GM19324 (cell line): ENCODE data around the gene WDR93.

Source experiments
- ATAC-seq: cut with Tn5 transposase; IDR thresholded peaks from one replicate; pipeline ENCODE4 v1.9.1; 2021; ENCODE audit warnings: mild to moderate bottlenecking, moderate library complexity; ENCODE audit not compliant: unreplicated experiment, low FRiP score

Gene WDR93

DNA sequence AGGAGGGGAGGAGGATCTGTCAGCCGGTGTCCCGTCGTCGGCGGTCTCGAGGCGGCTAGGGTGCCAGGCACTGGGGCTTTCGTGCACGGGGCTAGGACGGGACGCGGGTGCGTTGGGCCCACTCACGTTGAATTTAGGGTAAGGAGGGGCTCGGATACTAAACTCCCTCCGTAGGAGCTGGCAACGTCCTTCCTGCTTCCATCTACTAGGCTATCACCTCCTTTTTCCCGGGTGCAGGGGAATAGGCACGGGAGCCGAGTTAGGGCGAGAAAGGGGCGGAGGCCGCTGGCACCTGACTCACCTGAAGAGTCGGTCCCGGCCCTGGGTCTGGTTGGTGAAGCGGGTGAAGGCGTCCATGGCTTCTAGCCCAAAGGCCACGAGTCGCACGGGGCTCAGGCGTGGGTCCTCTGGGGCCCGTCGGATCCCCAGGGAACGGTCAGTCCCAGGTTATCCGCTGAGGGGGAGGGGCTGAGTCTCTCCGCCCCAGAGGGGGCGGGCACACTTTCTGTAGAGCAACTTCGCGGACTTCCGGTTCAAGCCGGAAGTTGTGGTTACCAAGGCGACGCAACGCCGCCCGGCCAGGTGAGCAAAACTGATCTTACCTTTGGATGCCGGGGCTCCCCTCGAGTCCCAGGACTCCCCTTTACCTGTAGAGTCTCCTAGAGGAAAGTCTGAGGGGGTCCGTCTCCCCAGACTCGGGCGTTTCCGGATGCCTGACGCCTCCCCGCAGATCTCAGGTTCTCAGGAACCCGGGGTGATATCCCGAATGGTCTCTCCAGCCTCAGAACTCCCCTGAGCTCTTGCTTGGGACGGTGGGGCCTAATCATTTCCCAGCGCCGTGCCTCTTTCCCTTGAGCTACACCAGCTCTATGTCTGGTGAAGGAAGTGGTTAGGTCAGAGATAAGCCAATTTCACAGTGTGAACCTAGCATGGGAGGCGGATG, at the start of gene WDR93, which contains the start of gene PEX11A:
Gene WDR93 (plus strand): TSS at position 536 of the 943 bp plus-strand sequence. CDS start 10,936 bp downstream, outside the sequence.
Gene PEX11A (minus strand): TSS at position 479 of the 943 bp plus-strand sequence. CDS start 122 bp downstream, at position 357.
- peak; percentile 93 for ATAC-seq

DNA sequence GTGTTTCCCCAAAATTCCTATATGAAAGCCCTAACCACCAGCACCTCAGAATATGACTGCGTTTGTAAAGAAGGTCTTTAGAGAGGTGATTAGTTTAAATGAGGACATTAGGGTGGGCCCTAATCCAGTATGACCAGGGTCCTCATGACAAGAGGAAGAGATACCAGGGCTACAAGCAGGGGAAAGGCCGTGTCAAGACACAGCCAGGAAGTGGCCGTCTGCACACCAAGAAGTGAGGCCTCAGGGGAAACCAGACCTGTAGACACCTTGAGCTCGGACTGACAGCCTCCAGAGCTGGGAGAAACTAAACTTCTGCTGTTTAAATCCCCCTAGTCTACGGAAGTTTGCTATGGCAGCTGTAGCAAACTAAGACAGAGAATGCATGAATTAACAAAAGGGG, 49.6 kb upstream of the WDR93 start:
- no peak for ATAC-seq

DNA sequence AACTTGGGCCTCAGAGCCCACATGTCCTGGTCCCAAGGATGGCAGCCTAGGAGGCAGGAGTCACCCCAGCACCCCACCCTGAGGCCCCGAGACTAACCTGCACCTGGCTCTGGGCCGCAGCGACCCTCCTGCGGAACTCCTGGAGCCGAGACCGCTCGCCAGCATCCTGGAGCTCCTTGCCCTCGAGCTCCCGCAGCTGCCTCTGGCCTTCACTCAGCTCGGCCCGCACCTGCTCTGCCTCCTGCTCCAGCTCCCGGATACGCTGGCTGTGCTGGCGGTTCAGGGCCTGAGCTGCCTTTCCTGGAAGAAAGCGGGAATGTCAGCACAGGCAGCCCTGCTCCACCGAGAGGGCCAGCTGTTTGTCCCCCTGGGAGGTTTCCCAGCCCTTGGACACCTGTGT, 48.5 kb upstream of the WDR93 start:
- ATAC-seq, result no peak

DNA sequence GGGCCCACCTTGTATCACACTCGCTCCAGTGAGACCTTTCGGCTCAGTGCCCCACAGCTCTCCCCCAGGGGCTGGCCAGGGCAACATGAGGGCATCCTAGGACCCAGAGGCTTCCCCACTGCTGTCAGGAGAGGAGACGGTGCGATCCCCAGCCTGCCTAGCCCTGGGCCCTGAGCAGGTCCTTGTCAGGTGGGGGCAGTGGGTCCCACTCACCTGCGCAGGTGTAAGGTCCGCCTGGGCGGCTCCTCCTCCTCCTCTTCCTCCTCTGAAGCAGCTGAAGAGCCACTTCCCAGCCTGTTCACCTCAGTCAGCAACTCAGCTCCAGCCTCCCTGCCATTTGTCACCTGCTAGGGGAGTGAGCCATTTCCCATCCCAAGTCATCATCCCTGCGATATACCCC, 44.9 kb upstream of the WDR93 start:
- no peak for ATAC-seq

DNA sequence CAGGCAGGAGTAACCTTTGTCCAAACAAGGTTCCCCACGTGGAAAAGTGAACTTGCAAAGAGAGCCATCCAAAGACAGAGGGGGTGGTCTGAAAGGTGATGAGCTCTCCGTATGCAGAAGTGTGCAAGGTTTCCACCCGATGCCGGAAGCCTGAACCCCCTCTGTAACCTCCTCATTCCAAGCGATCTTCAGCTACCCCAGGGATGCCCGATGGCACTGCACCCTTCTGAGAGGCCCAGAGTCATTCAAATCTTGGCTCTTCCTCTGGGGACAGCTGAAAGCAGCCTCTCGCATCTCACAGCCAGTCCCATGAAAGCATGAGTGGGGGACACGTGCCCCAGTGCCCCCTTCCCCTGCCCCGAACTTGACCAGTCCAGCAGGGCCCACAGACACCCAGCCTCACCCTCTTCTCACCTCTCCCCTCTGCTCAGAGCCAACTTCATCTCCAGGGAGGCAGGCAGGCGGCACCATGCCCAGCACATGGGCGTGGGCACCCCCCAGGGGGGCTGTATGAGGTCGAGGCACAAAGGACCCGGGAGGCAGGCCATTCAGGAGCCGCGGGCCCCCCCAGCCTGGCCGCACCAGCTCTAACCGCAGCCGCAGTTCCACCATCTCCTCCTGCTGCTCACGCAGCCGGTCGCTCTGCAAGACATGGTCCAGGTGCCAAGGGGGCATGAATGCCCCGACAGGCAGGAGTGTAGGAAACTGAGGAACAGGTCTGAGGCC, 44.0 kb upstream of the WDR93 start:
- no peak for ATAC-seq

DNA sequence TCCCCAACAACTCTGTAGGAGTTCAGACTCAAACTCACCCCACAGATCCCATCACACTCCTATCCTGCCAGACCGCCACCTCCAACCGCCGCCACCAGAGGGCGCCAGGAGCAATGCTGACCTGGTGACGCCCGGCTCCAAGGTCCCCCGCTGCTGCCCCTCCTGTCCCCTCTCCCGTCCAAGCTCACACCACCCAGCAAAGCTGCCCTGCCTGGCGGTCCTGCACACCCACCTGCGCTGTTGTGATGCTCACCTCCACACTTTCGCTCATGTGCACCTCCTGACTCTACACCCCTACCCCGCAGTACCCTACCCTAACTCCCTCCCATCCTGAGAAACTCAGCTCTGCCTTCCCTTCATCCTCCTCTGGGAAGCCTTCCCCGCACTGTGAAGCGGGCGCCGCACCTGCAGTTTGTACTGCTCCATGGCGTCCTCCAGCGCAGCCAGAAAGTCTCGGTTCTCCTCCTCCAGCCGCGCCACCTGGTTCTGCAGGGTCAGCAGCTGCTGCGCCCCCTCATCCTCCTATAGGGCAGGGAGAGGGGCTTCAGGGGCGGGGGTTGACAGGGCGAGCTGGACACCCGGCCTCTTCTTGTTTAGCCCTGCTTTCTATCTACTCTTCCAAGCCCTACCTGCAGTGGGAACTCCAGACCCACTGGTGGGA, 43.3 kb upstream of the WDR93 start:
- no peak for ATAC-seq

DNA sequence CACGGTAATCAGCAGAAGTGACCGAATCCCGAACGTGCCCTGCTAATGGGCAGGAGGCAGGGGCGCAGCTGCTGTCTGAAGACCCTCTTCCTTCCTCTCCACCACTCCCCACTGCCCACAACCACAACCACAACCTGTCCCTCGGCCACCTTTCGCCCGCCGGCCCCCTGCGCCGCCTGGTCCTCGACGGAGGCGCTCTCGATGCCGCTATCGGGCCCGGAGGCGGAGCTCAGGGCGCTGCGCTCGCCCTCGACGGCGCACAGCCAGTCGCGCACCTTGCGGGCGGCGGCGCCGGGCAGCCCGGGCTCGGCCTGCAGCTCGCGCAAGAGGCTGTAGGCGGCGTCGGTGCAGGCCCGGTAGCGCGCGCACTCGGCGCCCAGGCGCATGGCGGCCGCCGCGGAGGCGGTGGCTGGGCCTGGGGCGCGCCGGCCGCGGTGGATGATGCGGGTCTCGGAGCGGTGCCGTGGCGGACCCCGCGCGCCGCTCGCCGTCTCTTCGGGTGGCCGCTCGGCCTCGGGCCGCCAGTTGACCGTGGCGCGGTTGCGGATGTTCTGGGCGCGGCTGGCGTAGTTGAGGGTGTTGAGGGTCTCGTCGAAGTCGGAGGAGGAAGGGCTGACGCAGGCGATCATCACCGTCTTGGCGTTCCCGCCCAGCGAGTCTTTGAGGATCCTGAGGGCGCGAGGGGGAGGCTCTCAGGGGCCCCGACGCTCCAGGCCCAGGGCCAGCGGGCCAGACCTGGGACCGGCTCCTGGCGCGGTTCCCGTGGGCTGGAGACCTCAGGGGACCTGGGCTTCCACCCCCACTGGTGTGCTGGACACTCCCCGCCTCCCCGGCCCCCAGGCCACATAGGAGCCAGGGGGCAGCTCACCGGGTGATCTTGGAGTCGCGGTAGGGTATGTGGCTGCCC, 42.3 kb upstream of the WDR93 start:
- ATAC-seq, result no peak

DNA sequence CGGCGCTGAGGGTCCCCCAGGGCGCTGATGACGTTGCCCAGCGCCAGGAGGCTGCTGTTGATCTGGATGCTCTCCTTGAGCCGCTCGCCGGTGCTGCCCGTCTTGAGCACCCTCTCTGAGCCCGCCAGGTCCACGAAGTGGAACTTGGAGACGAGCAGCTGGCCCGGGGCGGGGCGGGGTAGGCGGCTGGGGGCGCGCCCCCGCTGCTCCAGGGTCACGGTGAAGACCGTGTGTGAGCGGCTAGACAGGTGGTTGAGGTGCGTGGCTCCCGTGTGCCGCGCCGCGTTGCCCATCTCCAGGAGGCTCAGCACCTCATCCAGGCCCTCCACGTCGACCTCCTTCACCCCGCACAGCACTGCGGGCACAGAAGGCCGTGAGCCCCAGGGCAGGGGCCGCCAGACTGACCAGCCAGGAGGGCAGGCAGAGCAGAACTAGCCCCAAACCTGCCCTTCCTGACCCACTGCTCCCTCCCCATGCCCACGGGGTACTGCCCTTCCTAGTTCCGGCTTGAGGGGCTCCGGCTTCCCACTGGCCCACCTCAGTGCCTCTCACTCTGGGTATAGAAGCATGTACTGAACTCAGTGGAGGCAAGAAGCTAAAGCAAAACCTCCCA, 41.5 kb upstream of the WDR93 start:
- no peak for ATAC-seq

DNA sequence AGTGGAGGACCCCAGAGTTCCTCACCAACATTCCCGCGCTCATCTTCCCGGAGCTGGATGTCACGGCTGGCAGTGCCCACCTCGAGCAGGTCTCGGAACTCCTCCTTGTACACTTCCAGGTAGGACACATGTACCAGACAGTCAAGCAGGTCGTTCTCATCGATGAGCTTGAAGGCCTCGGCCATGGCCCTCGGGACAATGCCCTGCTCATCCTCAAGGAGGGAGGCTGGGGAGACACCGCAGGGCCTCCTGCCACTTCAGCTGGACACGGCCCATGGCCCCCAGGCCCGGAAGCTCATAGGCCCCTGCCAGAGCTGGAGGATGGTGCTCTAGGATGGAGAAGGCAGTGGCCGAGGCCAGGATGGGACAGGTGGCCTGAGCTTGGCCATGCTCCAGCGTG, 40.9 kb upstream of the WDR93 start:
- ATAC-seq, result no peak

DNA sequence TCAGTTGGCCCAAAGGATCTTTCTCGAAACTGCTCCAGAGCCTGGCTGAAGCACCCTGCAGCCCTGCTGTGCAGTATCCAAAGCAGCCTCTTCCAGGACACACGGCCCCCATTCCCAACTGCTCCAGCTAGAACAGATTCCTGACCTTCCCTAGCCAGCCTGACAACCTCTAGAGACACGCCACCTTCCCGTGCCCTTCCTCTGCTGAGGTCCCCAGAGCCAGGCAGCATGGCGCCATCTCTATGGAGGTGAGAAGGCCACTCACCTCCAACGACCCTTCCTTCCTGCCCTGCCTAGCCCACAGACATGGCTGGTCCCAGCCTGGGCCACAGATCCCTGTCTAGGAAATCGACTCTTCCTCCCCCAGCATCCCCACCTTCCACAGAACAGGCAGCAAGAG, 38.5 kb upstream of the WDR93 start:
- ATAC-seq, result no peak

DNA sequence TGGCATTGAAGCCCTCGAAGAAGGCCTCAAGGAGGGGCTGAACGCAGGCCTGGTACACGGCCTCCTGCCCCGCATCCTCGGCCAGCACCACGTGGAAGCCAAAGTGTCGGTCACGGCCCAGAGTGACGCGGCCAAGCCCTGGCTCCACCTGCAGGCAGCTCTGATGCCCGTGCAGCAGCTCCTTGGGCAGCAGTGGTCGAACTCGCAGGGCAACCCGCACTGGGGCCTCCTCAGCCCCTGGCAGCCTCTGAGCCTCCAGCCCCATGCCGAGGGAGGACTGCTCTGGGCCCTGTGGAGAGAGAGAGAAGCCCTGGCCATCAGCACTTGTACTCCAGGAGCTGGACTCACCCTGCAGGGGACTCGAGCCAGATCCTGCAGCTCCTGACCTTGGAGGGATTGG, 37.9 kb upstream of the WDR93 start:
- ATAC-seq, result no peak

DNA sequence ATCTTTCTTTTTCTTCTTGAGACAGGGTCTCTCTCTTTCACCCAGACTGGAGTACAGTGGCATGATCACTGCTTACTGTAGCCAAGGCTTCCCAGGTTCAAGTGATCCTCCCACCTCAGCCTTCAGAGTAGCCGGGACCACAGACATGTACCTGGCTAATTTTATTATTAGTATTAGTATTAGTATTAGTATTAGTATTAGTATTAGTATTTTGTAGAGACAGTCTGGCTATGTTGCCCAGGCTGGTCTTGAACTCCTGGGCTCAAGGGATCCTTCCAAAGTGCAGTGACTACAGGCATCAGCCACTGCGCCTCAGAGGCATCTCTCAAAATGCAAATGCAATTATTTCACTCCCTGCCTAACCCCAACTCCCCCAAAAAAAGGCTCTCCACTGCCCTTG, 37.0 kb upstream of the WDR93 start:
- no peak for ATAC-seq

DNA sequence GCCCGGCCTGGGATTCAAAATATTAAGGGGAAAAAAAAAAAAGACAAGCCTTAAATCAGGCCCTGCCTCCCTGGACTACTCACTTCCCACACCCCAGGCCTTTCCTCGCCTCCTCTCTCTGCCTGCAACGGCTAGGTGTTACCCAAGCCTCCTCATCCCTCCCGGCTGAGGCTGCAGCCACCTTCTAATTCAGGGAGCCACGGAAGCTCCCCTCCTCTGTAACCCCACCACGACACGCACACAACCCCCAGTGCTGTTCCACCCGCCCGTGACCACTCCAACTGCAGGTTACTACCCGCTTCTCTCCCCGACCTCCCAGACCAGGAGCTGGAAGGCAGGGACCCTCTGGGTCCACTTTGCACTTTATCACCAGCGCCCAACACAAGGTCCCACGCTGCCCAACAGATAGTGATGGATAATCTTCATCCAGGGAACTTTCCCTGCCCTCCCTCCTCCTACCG, 36.3 kb upstream of the WDR93 start:
- ATAC-seq, result no peak

DNA sequence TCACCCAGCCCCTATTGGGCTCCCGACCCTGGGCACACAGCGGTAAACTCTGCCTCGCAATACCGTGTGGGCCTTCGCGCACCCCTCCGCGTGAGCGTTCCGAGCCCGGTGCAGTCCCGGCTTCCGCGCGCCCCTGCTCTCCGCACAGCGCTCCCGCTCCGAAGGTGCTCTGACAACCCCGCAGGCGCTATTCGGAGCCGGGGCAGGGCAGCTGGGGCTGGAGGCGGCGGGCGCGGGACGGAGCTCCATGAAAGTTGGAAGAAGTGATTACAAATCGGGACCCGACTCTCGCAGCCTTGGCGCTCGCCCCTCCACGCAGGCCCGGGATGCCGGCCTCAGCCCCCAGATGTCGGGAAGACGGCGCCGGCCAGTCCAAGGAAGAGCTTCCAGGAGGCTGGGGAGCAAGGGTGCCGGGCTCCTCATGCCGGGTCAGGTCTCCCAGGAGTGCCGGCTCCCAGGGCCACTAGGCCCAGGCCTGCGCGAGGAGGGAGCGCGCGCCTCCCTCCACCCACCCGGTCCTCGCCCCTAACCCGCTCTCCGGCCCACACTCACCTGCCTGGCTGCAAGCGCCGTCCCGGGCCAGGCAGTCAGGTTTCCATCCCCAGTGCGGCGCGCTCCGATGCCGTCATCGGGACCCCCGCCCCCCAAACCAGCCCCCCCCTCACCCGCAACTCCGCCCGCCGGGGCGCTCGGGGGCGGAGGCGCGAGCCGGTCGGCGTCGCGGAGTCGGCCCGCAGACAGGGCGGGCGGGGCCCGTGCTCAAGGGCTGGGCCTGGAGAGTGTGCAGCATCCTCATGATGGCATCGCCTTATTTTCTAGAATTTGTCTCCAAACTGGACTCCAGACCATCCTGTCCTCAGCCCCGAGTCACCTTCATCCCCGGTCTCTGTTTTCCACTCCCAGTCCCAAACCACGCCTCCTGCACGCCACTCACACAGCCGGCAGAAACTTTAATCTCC, 35.5 kb upstream of the WDR93 start, which contains the start of gene KIF7:
Gene KIF7 (minus strand): TSS at position 621 of the 959 bp plus-strand sequence. CDS start 2,537 bp downstream, outside the sequence.
- peak; percentile 65 for ATAC-seq

DNA sequence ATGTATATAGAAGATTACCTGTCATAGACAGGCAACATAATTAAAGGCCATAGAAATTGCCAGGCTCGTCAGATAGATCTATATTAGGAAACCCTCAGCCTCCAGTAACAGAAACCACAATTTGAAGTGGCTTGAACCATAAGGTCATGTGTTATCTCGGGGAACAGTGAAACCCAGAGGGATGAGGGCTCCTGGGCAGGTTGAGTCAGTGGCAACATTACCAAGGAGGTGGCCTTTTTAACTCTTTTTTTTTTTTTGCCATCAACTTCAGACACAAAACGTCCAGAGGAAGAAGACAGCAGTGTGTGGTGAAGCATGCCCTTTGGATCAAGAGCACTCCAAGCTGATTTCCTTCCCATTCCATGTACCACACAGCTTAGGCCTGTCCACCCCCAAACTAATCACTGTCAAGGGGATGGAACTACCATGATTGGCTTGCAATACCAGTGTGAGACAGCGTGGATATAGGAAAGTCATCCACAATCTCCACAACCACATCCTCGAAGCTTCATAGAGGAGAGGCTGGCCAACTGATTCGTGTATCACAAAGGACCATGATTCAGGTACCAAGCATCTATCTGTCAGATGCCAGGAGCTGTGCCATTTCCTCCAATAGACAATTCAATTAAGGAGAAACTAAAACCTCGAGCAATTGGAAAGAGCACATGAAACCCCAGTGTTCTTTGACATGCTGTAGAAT, 34.3 kb upstream of the WDR93 start:
- no peak for ATAC-seq

DNA sequence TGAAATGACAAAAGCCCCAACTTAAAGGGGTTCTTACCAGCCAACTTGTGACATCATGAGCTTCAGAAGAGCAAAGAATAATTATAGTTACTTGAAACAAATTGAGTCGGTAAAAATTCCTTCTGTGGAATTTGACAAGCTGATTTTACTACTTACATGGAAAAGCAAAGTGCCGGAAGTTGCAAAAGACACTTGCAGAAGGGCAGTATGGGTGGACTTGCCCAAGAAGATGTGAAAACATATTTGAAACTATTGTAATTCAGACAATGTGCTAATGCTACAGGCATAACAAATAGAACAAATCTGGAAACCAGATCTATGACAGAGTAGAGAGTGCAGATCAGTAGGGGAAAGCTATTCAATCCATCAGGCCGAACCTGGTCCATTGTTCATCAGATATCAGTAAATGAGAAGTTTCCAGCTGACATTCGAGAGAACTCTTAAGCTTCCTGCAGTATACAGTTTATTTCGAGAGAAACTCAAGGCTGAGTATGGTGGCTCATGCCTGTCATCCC, 32.9 kb upstream of the WDR93 start:
- ATAC-seq, result no peak

DNA sequence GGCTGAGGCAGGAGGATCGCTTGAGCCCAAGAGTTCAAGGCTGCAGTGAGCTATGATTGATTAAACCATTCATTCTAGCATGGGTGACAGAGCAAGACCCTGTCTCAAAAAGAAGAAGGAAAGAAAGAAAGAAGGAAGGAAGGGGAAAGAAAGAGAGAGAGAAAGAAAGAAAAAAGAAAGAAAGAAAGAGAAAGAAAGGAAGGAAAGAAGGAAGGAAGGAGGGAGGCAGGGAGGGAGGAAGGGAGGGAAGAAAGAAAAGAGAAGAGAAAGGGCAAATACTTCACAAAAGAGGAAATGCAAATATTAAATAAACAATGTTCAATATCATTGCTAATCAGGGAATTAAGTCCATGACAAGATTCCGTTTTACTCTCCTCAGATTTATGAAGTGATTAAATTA, 31.3 kb upstream of the WDR93 start:
- no peak for ATAC-seq
